Mammary epithelial cell (primary cell): ENCODE measurements around the gene TTLL6.

Source experiments
- EZH2 ChIP-seq: IDR thresholded peaks from 2 replicates; pipeline ENCODE4 v1.6.1; 2012; ENCODE audit warnings: low read length, inconsistent platforms, borderline replicate concordance
- TF ChIP-seq, protein P1 (sequence below), 2 donors: IDR thresholded peaks in 1 of 2; conservative IDR thresholded peaks in 1 of 2; 2 replicates each; pipeline ENCODE4 v1.5.1; 2011 to 2012; ENCODE audit warnings: inconsistent platforms in 2 of 2, low read length in 2 of 2, mild to moderate bottlenecking in 2 of 2, control low read depth in 1 of 2, low read depth in 1 of 2; ENCODE audit not compliant: insufficient read depth in 1 of 2; ENCODE audit errors: extremely low read depth in 1 of 2

- TF ChIP-seq, protein P1, sequence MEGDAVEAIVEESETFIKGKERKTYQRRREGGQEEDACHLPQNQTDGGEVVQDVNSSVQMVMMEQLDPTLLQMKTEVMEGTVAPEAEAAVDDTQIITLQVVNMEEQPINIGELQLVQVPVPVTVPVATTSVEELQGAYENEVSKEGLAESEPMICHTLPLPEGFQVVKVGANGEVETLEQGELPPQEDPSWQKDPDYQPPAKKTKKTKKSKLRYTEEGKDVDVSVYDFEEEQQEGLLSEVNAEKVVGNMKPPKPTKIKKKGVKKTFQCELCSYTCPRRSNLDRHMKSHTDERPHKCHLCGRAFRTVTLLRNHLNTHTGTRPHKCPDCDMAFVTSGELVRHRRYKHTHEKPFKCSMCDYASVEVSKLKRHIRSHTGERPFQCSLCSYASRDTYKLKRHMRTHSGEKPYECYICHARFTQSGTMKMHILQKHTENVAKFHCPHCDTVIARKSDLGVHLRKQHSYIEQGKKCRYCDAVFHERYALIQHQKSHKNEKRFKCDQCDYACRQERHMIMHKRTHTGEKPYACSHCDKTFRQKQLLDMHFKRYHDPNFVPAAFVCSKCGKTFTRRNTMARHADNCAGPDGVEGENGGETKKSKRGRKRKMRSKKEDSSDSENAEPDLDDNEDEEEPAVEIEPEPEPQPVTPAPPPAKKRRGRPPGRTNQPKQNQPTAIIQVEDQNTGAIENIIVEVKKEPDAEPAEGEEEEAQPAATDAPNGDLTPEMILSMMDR (conservative IDR thresholded peaks at IDR 0.05 in 1 of 2, IDR thresholded peaks at IDR 0.05 in 1 of 2; ENCODE audit: extremely low read depth in 1 of 2, insufficient read depth in 1 of 2, low read depth in 1 of 2, low read length in 2 of 2) = no peak
- no peak for TF ChIP-seq EZH2
These were observed 39.2 kb upstream of the TTLL6 start for GRCh38 chr17:48856122-48856821.
